Measurements from ENCODE around the gene STX11.

The STX11 gene

GRCh38 chr6:144143106-144143505, 7.2 kb upstream of the STX11 start:
- DNase-seq (ENCODE audit: low read depth), result no peak

- DNase-seq (ENCODE audit: low read depth), result no peak
Measured at GRCh38 chr6:144143878-144144277, 6.4 kb upstream of the STX11 start.

GRCh38 chr6:144144996-144145395, 5.3 kb upstream of the STX11 start:
- no peak for DNase-seq (ENCODE audit: low read depth)

- DNase-seq (ENCODE audit: low read depth), result no peak
Measured at GRCh38 chr6:144145541-144145940, 4.8 kb upstream of the STX11 start.

GRCh38 chr6:144148886-144149285, 1.4 kb upstream of the STX11 start:
- DNase-seq (ENCODE audit: low read depth), result no peak

- no peak for DNase-seq (ENCODE audit: low read depth)
Measured at GRCh38 chr6:144149558-144149893, 791 bp upstream of the STX11 start.

- DNase-seq (ENCODE audit: low read depth), result no peak
Measured at GRCh38 chr6:144150710-144151657, 667 bp downstream of the STX11 start.

GRCh38 chr6:144152334-144152900, 2.1 kb downstream of the STX11 start:
- no peak for DNase-seq (ENCODE audit: low read depth)

GRCh38 chr6:144153260-144153659, 2.9 kb downstream of the STX11 start:
- DNase-seq (ENCODE audit: low read depth), result no peak

- no peak for DNase-seq (ENCODE audit: low read depth)
Measured at GRCh38 chr6:144153971-144154370, 3.7 kb downstream of the STX11 start.

GRCh38 chr6:144155529-144155928, 5.2 kb downstream of the STX11 start:
- DNase-seq (ENCODE audit: low read depth), result no peak

GRCh38 chr6:144156338-144156737, 6.0 kb downstream of the STX11 start:
- DNase-seq (ENCODE audit: low read depth), result no peak

- no peak for DNase-seq (ENCODE audit: low read depth)
Measured at GRCh38 chr6:144156991-144157390, 6.7 kb downstream of the STX11 start.

- DNase-seq (ENCODE audit: low read depth), result no peak
Measured at GRCh38 chr6:144158133-144158532, 7.8 kb downstream of the STX11 start.

- no peak for DNase-seq (ENCODE audit: low read depth)
Measured at GRCh38 chr6:144159223-144159622, 8.9 kb downstream of the STX11 start.

- DNase-seq (ENCODE audit: low read depth), result no peak
Measured at GRCh38 chr6:144159742-144160141, 9.4 kb downstream of the STX11 start.

GRCh38 chr6:144160431-144161005, 10.2 kb downstream of the STX11 start:
- no peak for DNase-seq (ENCODE audit: low read depth)

GRCh38 chr6:144161975-144162374, 11.7 kb downstream of the STX11 start:
- no peak for DNase-seq (ENCODE audit: low read depth)

GRCh38 chr6:144162977-144163376, 12.7 kb downstream of the STX11 start:
- DNase-seq (ENCODE audit: low read depth), result no peak

GRCh38 chr6:144165784-144166183, 15.5 kb downstream of the STX11 start:
- DNase-seq (ENCODE audit: low read depth), result no peak

GRCh38 chr6:144170044-144170443, 19.7 kb downstream of the STX11 start:
- DNase-seq (ENCODE audit: low read depth), result no peak

- DNase-seq (ENCODE audit: low read depth), result no peak
Measured at GRCh38 chr6:144171406-144171805, 21.1 kb downstream of the STX11 start.

- no peak for DNase-seq (ENCODE audit: low read depth)
Measured at GRCh38 chr6:144174006-144174405, 23.7 kb downstream of the STX11 start.
